GM18502 (cell line): ENCODE measurements around the gene RFC5.
"Not testable (repeated sequence)": the region's sequence is repeated elsewhere in the genome, so short reads cannot be mapped to it uniquely, and the experiment has no call there.

Experiments used
- ATAC-seq: cut with Tn5 transposase; IDR thresholded peaks from one replicate; pipeline ENCODE4 v1.9.1; 2021; ENCODE audit warnings: mild to moderate bottlenecking; ENCODE audit not compliant: unreplicated experiment, poor library complexity

Gene RFC5

GRCh38 chr12:118068445-118068844 is 51.9 kb downstream of the RFC5 start:
- ATAC-seq, result no peak

DNA sequence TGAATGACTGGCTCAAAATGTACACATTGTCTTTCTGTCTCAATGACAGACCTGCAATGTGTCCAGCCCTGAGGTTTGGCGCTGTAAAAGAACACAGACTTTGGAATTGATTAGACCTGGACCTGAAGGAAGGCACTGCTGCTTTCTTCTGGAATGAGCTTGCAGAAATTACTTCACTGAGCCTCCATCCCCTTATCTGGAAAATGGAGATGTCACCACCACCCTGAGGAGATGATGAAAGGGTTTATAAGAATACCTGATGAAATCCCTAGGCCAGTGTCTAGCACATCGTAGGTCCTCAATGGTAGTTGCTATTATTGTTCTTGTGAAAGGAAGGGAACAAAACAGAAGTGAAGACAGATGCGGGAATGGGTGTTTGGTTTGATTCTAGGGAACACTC is 54.1 kb downstream of the RFC5 start:
- ATAC-seq, result no peak

DNA sequence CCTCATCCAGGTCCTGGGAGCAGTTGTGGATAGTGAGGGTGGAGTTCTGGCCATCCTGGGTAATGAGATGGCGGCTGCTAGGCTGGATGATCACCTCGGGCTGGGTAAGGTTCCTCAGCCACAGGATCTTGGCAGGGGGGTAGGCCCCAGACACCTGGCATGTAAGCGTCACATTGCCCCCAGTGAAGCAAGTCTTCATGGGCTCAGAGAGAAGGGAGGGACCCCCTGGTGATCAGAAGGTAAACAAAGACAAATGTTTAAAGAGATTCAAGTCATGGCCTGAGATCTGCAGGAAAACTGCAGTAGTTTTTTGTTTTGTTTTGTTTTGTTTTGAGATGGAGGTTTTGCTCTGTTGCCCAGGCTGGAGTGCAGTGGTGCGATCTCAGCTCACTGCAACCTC is 57.3 kb downstream of the RFC5 start:
- ATAC-seq, result no peak

DNA sequence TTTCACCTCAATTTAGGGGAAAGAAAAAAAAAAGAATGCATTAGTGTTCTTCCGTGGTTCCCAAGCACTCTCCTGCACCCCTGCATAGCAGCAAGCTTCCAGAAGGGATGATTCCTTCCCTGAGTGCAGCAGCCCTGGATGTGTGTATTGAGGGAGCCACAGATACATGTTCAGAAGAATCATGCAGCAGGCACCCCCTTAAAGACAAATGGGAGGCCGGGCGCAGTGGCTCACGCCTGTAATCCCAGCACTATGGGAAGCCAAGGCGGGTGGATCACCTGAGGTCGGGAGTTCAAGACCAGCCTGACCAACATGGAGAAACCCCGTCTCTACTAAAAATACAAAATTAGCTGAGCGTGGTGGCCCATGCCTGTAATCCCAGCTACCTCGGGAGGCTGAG is 65.0 kb downstream of the RFC5 start:
- not testable (repeated sequence) for ATAC-seq
